SK-N-SH (cell line): ENCODE results near the gene CCNL1.

Experiments
- CHD2 ChIP-seq: fragments of 150-350 bp; IDR thresholded peaks from 2 replicates; pipeline ENCODE4 v1.6.1; 2018; ENCODE audit warnings: low read length; ENCODE audit not compliant: partially characterized antibody
- EZH2phosphoT487 ChIP-seq: fragments of 200-600 bp; sonication (generic); IDR thresholded peaks from 2 replicates; pipeline ENCODE4 v1.6.1; 2017; ENCODE audit warnings: low read depth, mixed run types, mild to moderate bottlenecking, antibody characterized with exemption, moderate library complexity, borderline replicate concordance
- POLR2AphosphoS5 ChIP-seq: IDR thresholded peaks from 2 replicates; pipeline ENCODE4 v1.6.1; 2012; ENCODE audit warnings: low read depth, low read length
- RCOR1 ChIP-seq: fragments of 150-350 bp; IDR thresholded peaks from 2 replicates; pipeline ENCODE4 v1.6.1; 2017; ENCODE audit warnings: antibody characterized with exemption, low read length
- RFX5 ChIP-seq: IDR thresholded peaks from 2 replicates; pipeline ENCODE4 v1.6.1; 2012; ENCODE audit warnings: mild to moderate bottlenecking, improper control_type of control experiment, low read length
- TAF1 ChIP-seq: IDR thresholded peaks from 2 replicates; pipeline ENCODE4 v1.6.1; 2012; ENCODE audit warnings: low read depth, mild to moderate bottlenecking, low read length, moderate library complexity, borderline replicate concordance
- YY1 ChIP-seq: IDR thresholded peaks from 2 replicates; pipeline ENCODE4 v1.4.0; 2012; ENCODE audit warnings: low read depth, mild to moderate bottlenecking
- TF ChIP-seq, protein P1 (sequence below): fragments of 200-600 bp; sonication (generic); IDR thresholded peaks from 2 replicates; pipeline ENCODE4 v1.6.1; 2017; ENCODE audit warnings: antibody characterized with exemption, mild to moderate bottlenecking, moderate library complexity
- TF ChIP-seq, protein P2 (sequence below): fragments of 150-350 bp; IDR thresholded peaks from 2 replicates; pipeline ENCODE4 v1.6.1; 2017; ENCODE audit warnings: antibody characterized with exemption, low read length, low read depth, borderline replicate concordance
- TF ChIP-seq, protein P3 (sequence below): IDR thresholded peaks from 2 replicates; pipeline ENCODE4 v1.4.0; 2012; ENCODE audit warnings: low read depth

DNA sequence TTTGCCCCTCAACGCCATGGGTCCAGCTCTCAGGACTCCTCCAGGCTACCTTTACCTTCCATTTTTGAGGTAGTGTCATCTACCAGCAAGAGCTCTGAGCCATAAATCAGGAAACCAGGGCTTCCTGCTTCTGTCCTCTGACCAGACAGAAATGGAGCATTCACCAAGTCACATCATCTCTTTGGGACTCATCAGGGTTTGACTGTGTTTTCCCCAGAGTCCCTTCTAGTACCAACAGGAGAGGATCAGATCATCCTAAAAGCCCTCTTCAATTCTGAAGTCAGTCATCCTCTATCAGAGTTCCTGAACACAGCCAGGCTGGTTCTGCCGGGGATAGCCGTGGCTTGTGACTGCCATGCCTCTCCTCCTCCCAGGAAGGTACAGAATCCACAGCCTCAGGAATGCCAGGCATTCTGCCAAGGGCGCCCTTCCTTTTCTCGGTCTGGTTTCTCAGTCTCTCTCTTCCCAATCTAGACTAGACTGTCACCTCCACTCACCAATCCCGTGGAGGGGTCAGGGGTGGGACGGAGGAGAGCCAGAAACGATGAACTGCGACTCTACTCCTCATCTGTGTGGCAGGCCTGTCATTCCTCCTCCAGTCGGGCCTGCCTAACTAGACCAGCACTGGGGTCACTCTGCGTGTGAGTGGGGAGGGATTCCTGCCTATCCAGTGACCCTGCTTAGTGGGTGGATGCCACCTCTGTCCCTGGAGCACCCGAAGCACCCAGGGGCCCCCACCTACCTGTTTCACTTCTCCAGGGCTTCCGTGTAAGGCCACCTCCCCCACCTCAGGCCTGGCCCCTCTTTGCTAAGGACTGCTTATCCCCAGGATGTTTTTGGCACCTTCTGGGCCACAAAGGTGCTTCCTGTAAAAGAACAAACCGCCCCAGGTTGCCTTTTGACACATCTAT, 30.9 kb downstream of the CCNL1 start:
- TF ChIP-seq, protein P1, sequence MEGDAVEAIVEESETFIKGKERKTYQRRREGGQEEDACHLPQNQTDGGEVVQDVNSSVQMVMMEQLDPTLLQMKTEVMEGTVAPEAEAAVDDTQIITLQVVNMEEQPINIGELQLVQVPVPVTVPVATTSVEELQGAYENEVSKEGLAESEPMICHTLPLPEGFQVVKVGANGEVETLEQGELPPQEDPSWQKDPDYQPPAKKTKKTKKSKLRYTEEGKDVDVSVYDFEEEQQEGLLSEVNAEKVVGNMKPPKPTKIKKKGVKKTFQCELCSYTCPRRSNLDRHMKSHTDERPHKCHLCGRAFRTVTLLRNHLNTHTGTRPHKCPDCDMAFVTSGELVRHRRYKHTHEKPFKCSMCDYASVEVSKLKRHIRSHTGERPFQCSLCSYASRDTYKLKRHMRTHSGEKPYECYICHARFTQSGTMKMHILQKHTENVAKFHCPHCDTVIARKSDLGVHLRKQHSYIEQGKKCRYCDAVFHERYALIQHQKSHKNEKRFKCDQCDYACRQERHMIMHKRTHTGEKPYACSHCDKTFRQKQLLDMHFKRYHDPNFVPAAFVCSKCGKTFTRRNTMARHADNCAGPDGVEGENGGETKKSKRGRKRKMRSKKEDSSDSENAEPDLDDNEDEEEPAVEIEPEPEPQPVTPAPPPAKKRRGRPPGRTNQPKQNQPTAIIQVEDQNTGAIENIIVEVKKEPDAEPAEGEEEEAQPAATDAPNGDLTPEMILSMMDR: no peak
- TF ChIP-seq TAF1: no peak
- no peak for TF ChIP-seq YY1
- no peak for TF ChIP-seq POLR2AphosphoS5
- TF ChIP-seq, protein P2, sequence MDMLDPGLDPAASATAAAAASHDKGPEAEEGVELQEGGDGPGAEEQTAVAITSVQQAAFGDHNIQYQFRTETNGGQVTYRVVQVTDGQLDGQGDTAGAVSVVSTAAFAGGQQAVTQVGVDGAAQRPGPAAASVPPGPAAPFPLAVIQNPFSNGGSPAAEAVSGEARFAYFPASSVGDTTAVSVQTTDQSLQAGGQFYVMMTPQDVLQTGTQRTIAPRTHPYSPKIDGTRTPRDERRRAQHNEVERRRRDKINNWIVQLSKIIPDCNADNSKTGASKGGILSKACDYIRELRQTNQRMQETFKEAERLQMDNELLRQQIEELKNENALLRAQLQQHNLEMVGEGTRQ: no peak
- TF ChIP-seq EZH2phosphoT487: no peak
- no peak for TF ChIP-seq CHD2
- no peak for TF ChIP-seq RCOR1
- no peak for TF ChIP-seq RFX5
- TF ChIP-seq, protein P3, sequence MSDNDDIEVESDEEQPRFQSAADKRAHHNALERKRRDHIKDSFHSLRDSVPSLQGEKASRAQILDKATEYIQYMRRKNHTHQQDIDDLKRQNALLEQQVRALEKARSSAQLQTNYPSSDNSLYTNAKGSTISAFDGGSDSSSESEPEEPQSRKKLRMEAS: no peak
